HFFc6 (cell line): ENCODE measurements around the gene CNGB1. TPM values are rescaled to one million over a fixed set of nuclear protein-coding genes. Genes with fewer than 3 reads are reported as not detected.

Source experiments
- DNase-seq: peaks from one replicate; pipeline ENCODE4 v3.0.0-alpha.2; 2018
- H3K27ac Mint-ChIP-seq: 2 replicates; pipeline ENCODE4 v1.8.0; 2020; ENCODE audit warnings: mild to moderate bottlenecking, mixed read lengths
- H3K27me3 Mint-ChIP-seq: 2 replicates; pipeline ENCODE4 v1.8.0; 2021; ENCODE audit warnings: mild to moderate bottlenecking, moderate library complexity, mixed read lengths; ENCODE audit not compliant: insufficient read depth
- H3K36me3 Mint-ChIP-seq: 2 replicates; pipeline ENCODE4 v1.8.0; 2021; ENCODE audit warnings: low read depth, mixed read lengths
- H3K4me1 Mint-ChIP-seq: 2 replicates; pipeline ENCODE4 v1.8.0; 2020; ENCODE audit warnings: low read depth, mixed read lengths
- H3K4me3 Mint-ChIP-seq: 2 replicates; pipeline ENCODE4 v1.8.0; 2020; ENCODE audit warnings: mild to moderate bottlenecking, moderate library complexity, mixed read lengths
- H3K9me3 Mint-ChIP-seq: 2 replicates; pipeline ENCODE4 v1.8.0; 2020; ENCODE audit warnings: mild to moderate bottlenecking, mixed read lengths
- total RNA-seq, 6 experiments: library from RNA; stranded (reverse); fragmentation: NEBNext Ultra II Directional; extraction: Animal tissue kit (Norgen Biotek cat#: 25700); gene quantifications; 2 replicates in 1 of 6; 3 replicates in 5 of 6; pipeline ENCODE4 v1.2.3, GENCODE V29; 2021
- TF ChIP-seq, protein P1 (sequence below): fragments of 200-600 bp; sonication (generic); IDR thresholded peaks from 2 replicates; pipeline ENCODE4 v1.5.0; 2021; ENCODE audit warnings: antibody characterized with exemption, mild to moderate bottlenecking

The CNGB1 gene
- total RNA-seq, 6 experiments from 2014 or later, result 0.02 TPM; not detected in 5

GRCh38 chr16:57951204-57951960, 19.5 kb downstream of the CNGB1 start:
- DNase-seq, result no peak
- Mint-ChIP-seq H3K4me1 (no peaks in the 10 kb centered on the region), H3K27me3 (peaks cover 14% of the 10 kb centered on the region), H3K9me3 (no peaks in the 10 kb centered on the region), H3K27ac (no peak overlapping the region), H3K36me3 (no peaks in the 10 kb centered on the region), H3K4me3 (no peak overlapping the region)
- TF ChIP-seq, protein P1, sequence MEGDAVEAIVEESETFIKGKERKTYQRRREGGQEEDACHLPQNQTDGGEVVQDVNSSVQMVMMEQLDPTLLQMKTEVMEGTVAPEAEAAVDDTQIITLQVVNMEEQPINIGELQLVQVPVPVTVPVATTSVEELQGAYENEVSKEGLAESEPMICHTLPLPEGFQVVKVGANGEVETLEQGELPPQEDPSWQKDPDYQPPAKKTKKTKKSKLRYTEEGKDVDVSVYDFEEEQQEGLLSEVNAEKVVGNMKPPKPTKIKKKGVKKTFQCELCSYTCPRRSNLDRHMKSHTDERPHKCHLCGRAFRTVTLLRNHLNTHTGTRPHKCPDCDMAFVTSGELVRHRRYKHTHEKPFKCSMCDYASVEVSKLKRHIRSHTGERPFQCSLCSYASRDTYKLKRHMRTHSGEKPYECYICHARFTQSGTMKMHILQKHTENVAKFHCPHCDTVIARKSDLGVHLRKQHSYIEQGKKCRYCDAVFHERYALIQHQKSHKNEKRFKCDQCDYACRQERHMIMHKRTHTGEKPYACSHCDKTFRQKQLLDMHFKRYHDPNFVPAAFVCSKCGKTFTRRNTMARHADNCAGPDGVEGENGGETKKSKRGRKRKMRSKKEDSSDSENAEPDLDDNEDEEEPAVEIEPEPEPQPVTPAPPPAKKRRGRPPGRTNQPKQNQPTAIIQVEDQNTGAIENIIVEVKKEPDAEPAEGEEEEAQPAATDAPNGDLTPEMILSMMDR, result no peak

GRCh38 chr16:57950382-57950781, 20.5 kb downstream of the CNGB1 start:
- TF ChIP-seq, protein P1, result no peak
- Mint-ChIP-seq H3K4me1 (no peaks in the 10 kb centered on the region), H3K4me3 (no peak overlapping the region), H3K27me3 (peaks cover 16% of the 10 kb centered on the region), H3K36me3 (no peaks in the 10 kb centered on the region), H3K27ac (no peak overlapping the region), H3K9me3 (no peaks in the 10 kb centered on the region)
- no peak for DNase-seq

GRCh38 chr16:57949595-57950238, 21.2 kb downstream of the CNGB1 start:
- Mint-ChIP-seq H3K27me3 (peaks cover 19% of the 10 kb centered on the region), H3K4me1 (no peaks in the 10 kb centered on the region), H3K4me3 (no peak overlapping the region), H3K36me3 (no peaks in the 10 kb centered on the region), H3K27ac (no peak overlapping the region), H3K9me3 (no peaks in the 10 kb centered on the region)
- no peak for DNase-seq
- TF ChIP-seq, protein P1, result no peak

DNA sequence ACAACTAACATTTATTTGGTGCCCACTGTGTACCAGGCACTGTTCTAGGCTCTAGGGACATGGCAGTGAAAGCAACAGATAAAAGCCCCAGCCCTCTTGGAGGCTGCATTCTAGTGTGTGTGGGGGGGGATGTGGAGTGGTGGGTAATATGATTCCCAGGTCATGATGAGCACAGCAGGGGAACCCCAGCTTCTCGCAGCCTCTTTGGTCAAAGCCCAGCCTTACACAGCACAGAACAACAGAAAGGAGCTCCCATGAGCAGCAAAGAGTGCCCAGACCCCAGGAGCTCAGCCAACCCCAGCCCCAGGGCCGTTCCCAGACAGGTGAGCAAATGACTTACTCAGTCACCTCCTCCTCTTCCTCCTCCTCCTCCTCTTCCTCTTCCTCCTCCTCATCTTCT, 21.9 kb downstream of the CNGB1 start:
- Mint-ChIP-seq H3K27me3 (peaks cover 14% of the 10 kb centered on the region), H3K4me3 (no peak overlapping the region), H3K4me1 (no peaks in the 10 kb centered on the region), H3K36me3 (no peaks in the 10 kb centered on the region), H3K9me3 (no peaks in the 10 kb centered on the region), H3K27ac (no peak overlapping the region)
- TF ChIP-seq, protein P1, result no peak
- DNase-seq, result no peak

DNA sequence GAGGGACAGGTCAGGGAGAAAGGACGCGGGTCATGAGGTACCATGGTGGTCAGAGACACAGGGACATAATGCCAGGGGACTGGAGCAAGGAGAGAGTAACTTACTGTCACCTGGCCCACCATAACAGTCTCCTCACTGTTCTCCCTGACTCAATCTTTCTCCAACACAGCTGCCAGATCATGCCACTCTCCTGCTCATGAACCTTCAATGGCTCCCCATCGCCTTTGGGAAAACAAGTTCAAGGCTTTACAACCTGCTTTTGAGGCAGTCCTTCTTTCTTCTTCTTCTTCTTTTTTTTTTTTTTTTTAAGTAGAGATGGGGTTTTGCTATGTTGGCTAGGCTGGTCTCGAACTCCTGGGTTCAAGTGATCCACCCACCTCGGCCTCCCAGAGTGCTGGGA, 22.9 kb downstream of the CNGB1 start:
- TF ChIP-seq, protein P1, result no peak
- H3K4me3 Mint-ChIP-seq, result no peak overlapping the region
- H3K4me1 Mint-ChIP-seq, result no peaks in the 10 kb centered on the region
- DNase-seq, result no peak
- no peak overlapping the region for H3K27ac Mint-ChIP-seq
- H3K9me3 Mint-ChIP-seq, result no peaks in the 10 kb centered on the region
- H3K36me3 Mint-ChIP-seq, result no peaks in the 10 kb centered on the region
- peaks cover 10% of the 10 kb centered on the region for H3K27me3 Mint-ChIP-seq
